Muscle of back (tissue), 11 donors: ENCODE data around the gene PLAAT2. TPM values are rescaled to one million over a fixed set of nuclear protein-coding genes. Genes with fewer than 3 reads are reported as not detected.

Experiments used
- DNase-seq, 3 donors: peaks; one replicate each; pipeline versions ENCODE4 v3.0.0 to v3.0.0-alpha.2; 2013
- polyA plus RNA-seq, 10 donors: library from polyadenylated mRNA; unstranded; fragments of 120-200 nt; gene quantifications; one replicate each; pipeline ENCODE4 v1.2.1, GENCODE V29; 2013; ENCODE audit not compliant: insufficient read length in 10 of 10

PLAAT2 gene
- polyA plus RNA-seq, 10 donors: 0.38 TPM; not detected in 9

- no peak for DNase-seq
These were observed 42.5 kb downstream of the PLAAT2 start for GRCh38 chr11:63520606-63521170.

GRCh38 chr11:63518548-63518947 is 44.6 kb downstream of the PLAAT2 start:
- DNase-seq: no peak

- no peak for DNase-seq
These were observed 46.0 kb downstream of the PLAAT2 start for GRCh38 chr11:63517156-63517555.

- DNase-seq: no peak
These were observed 47.1 kb downstream of the PLAAT2 start for GRCh38 chr11:63516109-63516508.

- no peak for DNase-seq
These were observed 50.4 kb downstream of the PLAAT2 start for GRCh38 chr11:63512816-63513215.

- no peak for DNase-seq
These were observed 52.0 kb downstream of the PLAAT2 start for GRCh38 chr11:63511048-63511748.

GRCh38 chr11:63510360-63511047 is 52.7 kb downstream of the PLAAT2 start:
- peak in 1 of 3 donors; percentile 61 for DNase-seq

GRCh38 chr11:63508745-63509144 is 54.4 kb downstream of the PLAAT2 start:
- DNase-seq: no peak

GRCh38 chr11:63508009-63508408 is 55.2 kb downstream of the PLAAT2 start:
- no peak for DNase-seq

- DNase-seq: no peak
These were observed 55.7 kb downstream of the PLAAT2 start for GRCh38 chr11:63507511-63507910.

- no peak for DNase-seq
These were observed 56.3 kb downstream of the PLAAT2 start for GRCh38 chr11:63506876-63507275.

- DNase-seq: peak in 1 of 3 donors; percentile 38
These were observed 57.2 kb downstream of the PLAAT2 start, which contains the start of gene LGALS12 for GRCh38 chr11:63505857-63506528. Gene LGALS12, plus strand, starts transcription at chr11:63506084. Its CDS starts 375 bp downstream, at chr11:63506459.

GRCh38 chr11:63504933-63505586 is 58.1 kb downstream of the PLAAT2 start:
- DNase-seq: peak in 1 of 3 donors; percentile 30

- no peak for DNase-seq
These were observed 59.1 kb downstream of the PLAAT2 start for GRCh38 chr11:63504054-63504453.

- no peak for DNase-seq
These were observed 59.7 kb downstream of the PLAAT2 start for GRCh38 chr11:63503492-63503891.

Other genes starting within 250 kb of the PLAAT2 start
- gene SLC22A9, start 193.6 kb downstream of the PLAAT2 start, polyA plus RNA-seq: under 1 TPM in 1 of 10 donors, not detected in 9; 0.13 TPM
- 1 to 10 TPM; 1.4 to 5.6 (median 3.0) TPM for gene PLAAT5, start 72.2 kb downstream of the PLAAT2 start, polyA plus RNA-seq
- 1 to 10 TPM in 1 of 10 donors, under 1 TPM in 7, not detected in 2; 0.11 to 2.1 (median 0.33) TPM for gene LGALS12, start 57.3 kb downstream of the PLAAT2 start, polyA plus RNA-seq
- 1 to 10 TPM; 2.4 to 7.8 (median 4.6) TPM for gene PLAAT4, start 26.6 kb downstream of the PLAAT2 start, polyA plus RNA-seq
- 10 to 100 TPM; 24.9 to 50.7 (median 36.9) TPM for gene PLAAT3, start 51.1 kb upstream of the PLAAT2 start, polyA plus RNA-seq
- gene ATL3, start 108.0 kb upstream of the PLAAT2 start, polyA plus RNA-seq: 10 to 100 TPM; 14.9 to 24.1 (median 18.8) TPM
- gene RTN3, start 118.1 kb upstream of the PLAAT2 start, polyA plus RNA-seq: 10 to 100 TPM; 52.9 to 75.2 (median 62.4) TPM
- 10 to 100 TPM; 20.0 to 31.0 (median 26.5) TPM for gene ZFTA, start 205.4 kb upstream of the PLAAT2 start, polyA plus RNA-seq